Occipital lobe (tissue), 2 donors: ENCODE results near the gene SPECC1L. TPM values are rescaled to one million over a fixed set of nuclear protein-coding genes. Genes with fewer than 3 reads are reported as not detected.
"Not testable (repeated sequence)": the region's sequence is repeated elsewhere in the genome, so short reads cannot be mapped to it uniquely, and the experiment has no call there.

Source experiments
- DNase-seq: peaks from one replicate; lab custom pipeline; 2025; lab: John Stamatoyannopoulos, UW
- total RNA-seq: library from RNA; depleted of rRNA; stranded (reverse); fragments of >200 nt; gene quantifications from one replicate; pipeline ENCODE4 v1.2.3, GENCODE V29; 2014

Gene SPECC1L
- total RNA-seq, 1 donor from 2014 or later, result 49.0 TPM

DNA sequence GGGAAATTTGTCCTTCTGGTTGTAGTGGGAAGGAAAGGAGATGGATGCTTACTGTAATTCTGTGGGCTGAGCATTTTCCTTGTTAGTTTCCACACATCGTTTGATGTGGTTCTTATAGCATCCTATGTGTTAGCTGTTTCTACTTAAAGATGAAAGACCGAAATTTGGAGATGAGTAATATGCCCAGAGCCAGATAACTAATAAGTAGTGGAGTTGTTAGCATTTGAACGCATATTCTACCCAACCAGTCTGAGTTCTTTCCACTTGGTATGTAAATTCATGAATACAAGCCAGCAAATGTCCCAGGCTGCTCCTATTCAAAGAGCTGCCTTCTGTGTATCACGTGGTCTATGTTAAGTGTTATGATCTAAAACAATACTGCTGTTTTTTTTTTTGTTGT is 14.6 kb downstream of the SPECC1L start:
- no peak for DNase-seq

DNA sequence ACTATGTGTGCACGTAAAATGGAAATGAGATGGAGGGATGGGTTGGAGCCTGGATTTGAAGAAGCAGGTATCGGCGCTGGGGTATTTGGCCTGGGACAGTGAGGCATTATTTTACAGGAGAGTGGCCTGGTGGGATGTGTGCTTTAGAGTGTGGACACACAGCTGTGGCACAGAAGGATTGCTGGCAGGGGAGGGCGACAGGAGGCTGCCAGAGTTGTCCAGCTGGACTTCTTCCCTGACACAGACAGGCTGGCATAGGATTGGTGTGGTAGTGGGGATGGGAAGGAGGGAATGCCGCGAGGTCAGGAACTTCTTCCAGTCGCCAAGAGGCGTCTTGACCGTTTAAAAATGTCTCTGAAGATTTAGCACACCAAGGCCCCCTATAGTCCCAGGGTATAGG is 16.6 kb downstream of the SPECC1L start:
- not testable (repeated sequence) for DNase-seq

DNA sequence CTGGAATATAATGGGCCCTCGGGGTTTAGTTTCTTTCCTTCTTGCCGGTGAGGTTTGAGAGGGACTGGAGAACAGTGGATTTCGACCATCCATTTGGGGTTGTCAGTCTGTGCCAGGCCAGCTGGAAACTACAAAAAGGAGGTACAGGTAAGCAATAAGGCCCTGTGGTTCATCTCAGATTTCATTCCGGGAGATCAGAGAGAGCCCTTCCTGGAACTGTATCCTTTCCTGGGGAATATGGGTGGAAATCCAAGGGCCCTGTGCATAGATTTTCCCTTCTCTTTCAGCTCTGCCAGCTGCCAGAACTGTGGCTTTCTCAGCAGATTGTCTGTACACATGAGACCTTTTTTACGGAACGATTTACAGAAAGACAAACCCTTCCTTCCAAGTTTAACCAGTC is 17.2 kb downstream of the SPECC1L start:
- not testable (repeated sequence) for DNase-seq

DNA sequence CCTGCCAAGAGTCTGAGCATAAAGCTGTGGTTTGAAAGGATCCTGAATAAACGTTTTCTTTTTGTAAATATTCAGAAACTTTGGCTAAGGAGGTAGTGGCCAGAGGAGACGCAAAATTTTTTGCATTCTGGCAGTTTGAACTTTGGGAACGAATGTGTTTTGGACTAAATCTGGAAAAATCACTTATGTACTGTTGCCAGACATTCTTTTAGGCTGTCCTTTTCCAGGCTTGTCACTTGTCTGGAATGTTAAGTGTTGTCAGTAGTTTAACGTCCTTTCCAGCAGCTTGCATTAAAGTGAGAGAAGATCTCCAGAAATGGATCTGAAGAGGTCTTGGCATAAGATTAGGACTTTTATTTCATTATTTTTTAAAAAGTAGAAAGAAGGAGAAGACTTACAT is 18.5 kb downstream of the SPECC1L start:
- DNase-seq, result no peak

DNA sequence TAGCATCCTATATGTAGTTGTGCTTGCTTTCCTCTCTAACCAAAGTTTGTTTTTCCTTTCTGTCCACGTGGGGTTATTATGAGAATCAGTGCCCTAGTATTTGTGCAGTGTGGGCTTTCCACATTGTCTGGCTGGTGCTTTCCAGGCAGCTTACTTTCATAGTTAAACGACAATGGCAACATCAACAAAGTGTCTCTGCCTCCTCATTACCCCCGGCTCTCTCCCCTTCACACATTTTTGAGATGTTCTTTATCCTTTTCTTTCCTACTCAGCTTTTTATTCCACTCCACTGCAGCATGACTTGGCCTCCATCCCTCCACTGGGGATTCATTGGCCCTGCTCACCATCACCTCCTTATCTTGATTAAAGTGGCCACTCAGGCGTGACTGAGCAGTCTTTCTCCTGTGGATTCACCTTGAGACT is 19.1 kb downstream of the SPECC1L start:
- DNase-seq, result no peak

DNA sequence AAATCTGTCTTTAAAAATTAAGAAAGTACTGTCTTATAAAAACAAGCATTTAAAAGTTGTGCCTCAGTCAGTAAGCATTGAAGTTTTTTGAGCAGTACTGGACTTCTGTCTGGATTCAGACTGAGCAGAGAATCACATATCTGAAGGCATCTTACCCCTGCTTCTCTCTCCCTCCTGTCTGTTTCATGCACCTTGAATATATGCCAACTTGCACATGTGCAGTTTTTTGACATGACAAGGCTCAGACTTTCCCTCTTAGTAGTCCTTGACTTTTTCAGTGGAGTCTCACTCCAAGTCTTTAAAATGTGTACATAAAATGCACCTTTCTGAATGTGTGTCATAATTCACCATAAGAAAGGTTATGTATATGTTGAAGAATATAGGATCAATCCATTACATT is 19.8 kb downstream of the SPECC1L start:
- no peak for DNase-seq

DNA sequence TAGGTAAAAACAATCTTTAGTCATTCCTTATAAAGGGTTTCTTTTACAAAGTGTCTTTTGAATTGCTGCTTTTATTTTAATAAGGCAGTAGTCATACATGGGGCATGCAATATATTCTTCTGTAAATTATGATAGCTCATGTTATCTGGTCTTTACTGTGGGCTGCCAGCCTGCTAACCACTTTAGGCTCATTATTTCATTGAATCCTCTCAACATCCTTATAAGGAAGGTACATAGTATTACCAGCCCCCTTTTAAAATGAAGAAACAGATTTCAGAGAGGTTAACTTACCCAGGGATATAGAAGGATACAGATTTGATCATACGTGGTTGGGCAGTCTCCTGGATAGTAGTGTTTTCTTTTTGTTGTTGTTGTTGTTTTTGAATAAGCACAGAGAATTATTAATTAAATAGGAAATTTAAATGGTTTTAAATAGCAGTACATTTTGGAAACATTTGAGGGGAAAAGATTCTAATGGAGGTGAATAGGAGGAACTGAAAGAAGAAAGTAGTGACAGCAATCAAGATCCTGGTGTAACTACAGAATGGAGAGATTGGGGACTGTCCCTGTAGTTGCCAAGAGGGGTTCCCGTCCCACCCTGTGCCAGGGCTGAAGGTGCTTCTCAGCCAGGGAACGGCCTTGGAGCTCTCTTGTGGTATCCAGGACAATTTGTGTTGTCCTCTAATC is 21.0 kb downstream of the SPECC1L start:
- no peak for DNase-seq

DNA sequence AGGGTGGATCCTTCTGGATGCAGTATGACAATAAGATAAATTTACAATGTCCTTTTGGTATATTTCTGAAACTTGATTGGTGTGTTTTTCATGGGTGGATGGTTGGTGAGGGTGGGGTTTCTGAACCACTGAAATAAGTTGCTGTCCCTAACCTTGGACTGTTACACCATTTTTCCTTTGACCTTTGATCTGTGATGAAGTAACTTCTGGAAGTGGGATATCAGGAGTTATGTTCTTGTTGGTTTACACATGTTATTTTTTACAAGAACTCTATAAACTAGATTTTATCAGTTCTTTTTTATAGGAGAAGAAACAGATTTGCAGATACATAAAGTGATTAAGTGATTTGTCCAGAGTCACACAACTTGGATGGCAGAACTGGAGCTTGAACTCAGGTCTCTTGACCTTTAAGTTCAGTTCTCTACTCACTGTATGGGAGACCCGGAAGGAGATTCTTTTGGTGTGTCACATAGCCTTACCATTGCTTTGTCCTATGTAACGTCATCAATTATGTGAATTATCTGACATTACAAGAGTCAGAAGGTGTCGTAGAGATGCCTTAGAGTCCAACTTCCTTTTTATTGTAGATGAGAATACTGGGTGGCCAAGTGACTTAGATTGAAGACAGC is 21.7 kb downstream of the SPECC1L start:
- not testable (repeated sequence) for DNase-seq

DNA sequence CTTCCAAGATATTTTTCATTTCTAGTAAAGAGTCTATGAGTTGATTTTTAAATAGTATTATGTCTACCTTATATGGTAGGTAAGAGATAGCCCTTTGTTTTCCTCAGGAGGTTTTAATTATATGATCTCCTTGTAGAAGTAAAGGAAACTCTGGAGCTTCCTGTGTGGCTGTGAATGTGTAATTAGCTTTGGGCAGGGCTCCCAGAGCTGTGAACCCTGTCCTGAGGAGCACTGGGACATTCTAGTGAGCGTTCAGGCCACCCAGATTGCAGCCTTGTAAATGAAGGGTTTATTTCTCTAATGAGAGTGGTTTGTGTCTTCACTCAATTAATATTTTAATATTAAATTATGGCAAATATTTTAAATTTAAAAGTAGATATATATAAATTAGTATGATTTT is 24.3 kb downstream of the SPECC1L start:
- not testable (repeated sequence) for DNase-seq

DNA sequence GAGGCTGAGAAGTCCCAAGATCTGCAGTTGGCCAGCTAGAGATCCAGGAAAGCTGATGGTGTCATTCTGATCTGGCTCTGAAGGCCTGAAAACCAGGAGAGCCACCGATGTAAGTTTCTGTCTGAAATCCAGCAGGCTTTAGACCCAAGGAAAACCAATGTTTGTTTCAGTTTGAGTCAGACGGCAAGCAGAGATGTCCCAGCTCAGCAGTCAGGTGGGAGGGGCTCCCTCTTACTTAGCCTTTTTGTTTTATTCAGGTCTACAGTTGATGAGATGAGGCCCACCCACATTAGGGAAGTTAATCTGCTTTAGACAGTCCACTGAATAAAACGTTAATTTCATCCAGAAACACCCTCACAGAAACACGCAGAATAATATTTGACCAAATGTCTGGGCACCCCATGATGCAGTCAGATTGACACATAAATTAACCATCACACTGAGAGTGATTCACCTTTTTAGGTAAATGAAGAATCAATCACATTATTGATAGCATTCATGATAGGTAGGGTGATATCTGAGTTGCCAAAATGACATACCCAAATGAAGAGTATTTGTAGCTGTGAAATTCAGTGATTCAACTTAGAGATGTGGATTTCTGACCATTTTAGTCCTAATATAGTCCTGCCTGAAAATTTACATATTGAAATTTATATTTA is 28.0 kb downstream of the SPECC1L start:
- DNase-seq, result not testable (repeated sequence)

DNA sequence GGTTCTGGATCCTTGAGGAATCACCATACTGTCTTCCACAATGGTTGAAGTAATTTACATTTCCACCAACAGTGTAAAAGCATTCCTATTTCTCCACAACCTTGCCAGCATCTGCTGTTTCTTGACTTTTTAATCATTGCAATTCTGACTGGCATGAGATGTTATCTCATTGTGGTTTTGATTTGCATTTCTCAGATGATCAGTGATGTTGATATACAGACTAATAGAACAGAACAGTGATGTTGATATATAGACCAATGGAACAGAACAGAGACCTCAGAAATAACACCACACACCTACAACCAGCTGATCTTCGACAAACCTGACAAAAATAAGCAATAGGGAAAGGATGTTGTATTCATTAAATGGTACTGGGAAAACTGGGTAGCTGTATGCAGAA is 29.9 kb downstream of the SPECC1L start:
- DNase-seq, result not testable (repeated sequence)

DNA sequence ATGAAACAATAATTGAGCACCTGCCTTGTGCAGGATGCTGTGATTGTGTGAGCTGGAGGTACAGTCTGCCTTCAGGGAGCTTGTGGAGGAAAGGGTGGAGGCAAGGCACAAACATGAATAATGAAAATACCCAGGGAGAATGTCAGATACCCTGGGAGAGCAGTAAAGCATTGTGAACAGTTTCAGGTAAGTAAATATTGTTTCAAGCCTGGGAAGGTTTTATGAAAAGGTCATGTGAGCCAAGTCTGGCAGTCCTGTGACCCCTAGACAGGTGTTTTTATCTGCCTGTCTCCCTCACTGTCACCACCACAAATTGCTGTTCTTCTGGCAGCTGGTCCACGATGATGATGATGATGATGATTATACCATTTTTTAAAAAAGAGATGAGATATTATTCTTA is 32.0 kb downstream of the SPECC1L start:
- DNase-seq, result no peak

DNA sequence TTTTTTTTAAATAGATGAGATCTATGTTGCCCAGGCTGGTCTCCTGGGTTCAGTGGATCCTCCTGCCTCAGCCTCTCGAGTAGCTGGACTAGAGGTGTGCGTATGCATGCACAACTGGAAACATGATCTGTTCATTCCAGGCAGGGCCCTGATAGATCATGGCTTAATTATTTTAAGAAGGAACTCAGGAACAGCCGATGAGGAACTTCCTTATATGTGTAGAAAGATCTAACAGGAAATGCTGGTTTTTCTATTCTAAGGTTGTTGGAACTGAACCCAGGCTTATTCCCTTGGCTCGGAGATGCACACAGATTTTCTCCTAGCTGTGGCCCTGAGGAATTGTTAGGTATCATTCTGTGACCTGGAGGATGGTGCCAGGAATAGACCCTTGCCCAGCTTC is 32.4 kb downstream of the SPECC1L start:
- DNase-seq, result no peak

DNA sequence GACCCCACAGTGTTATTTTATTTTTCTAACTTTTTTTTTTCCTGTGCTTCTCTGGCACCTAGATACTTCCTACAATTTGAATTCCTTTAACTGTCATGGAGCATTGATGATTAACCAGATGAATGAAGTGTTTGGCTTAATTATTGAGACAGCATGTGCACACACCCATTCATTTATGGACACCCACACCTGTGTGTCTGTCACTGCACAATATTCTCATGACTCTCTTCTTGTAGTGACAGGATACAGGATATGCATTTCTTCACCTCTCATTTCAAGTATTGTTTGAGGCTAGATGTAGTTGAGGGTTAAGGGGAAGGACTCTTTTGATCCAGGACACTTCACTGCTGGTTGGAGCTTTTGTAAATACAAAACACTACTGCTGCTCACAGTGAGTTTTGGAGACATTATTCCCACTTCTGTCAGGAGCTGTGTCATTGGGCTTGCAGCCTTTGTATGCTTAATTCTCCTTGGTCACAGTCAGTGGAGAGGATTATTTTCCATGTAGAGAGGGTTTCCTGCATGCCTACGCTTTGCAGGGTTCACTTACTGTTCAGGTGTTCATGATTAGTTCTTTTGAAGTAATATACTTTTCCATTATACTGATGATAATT is 33.5 kb downstream of the SPECC1L start:
- DNase-seq, result no peak

DNA sequence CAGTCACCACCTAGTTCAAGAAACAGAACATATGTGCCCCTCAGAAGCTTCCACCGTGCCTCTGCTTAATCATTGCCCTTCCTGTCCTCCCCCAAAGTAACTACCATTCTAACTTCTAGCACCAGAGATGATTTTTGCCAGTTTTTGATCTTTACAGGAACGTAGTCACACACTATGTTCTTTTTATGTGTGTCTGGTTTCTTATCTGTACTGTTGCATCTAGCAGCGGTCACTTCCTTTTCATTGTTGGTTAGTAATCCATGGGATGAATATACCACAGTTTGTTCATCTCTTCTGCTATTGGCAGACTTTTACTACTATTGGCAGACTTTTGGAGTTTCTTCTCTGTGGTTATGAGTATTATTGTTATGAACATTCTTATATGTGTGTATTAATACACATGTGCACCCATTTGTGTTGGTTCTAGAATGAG is 34.6 kb downstream of the SPECC1L start:
- DNase-seq, result no peak

DNA sequence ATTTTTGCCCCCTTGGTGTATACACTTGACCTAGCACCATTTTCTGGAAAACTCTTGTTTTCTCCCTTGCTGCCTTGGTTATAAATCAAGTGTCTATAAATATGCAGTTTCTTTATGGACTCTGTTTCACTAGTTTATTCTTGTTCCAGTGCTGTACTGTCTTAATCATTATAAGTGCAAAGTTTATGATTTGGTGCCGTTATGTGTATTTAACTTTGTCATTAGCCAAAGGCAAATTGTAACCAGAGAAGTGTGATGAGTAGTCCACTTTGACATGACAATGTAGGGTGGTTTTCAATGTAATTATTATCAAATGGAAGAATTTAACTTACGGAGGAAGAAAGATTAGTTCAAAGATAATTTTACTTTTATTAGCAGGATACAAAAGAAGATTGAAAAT is 40.3 kb downstream of the SPECC1L start:
- DNase-seq, result no peak

DNA sequence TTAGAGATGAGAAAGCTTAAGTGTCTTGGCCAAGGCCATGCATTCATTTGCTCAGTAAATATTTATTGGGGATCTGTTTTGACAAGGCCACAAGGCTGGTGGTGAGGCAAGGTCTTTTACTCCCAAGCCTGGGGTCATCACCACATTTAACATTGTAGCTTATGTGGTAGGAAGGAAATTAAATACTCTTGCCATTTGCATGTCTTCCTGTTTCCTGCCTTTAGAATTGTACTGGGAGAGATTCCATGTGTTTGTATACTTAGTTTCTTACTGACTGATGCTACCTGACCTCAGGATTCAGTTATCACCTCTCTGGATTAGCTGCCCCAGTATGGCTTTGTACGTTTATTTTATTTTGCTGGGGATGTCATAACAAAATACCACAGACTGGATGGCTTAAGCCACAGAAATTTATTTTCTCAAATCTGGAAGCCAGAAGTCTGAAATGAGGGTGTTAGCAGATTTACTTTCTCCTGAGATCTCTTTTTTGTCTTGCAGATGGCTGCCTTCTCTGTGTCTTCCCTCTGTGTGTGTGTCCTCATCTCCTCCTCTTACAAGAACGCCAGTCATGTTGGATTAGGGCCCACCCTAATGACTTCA is 44.8 kb downstream of the SPECC1L start:
- DNase-seq, result no peak

DNA sequence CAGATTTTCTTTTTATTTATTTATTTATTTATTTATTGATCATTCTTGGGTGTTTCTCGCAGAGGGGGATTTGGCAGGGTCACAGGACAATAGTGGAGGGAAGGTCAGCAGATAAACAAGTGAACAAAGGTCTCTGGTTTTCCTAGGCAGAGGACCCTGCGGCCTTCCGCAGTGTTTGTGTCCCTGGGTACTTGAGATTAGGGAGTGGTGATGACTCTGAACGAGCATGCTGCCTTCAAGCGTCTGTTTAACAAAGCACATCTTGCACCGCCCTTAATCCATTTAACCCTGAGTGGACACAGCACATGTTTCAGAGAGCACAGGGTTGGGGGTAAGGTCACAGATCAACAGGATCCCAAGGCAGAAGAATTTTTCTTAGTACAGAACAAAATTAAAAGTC is 45.6 kb downstream of the SPECC1L start:
- DNase-seq, result not testable (repeated sequence)

DNA sequence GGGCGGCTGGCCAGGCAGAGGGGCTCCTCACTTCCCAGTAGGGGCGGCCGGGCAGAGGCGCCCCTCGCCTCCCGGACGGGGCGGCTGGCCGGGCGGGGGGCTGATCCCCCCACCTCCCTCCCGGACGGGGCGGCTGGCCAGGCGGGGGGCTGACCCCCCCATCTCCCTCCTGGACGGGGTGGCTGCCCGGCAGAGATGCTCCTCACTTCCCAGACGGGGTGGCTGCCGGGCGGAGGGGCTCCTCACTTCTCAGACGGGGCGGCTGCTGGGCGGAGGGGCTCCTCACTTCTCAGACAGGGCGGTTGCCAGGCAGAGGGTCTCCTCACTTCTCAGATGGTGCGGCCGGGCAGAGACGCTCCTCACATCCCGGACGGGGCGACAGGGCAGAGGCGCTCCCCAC is 46.9 kb downstream of the SPECC1L start:
- not testable (repeated sequence) for DNase-seq

DNA sequence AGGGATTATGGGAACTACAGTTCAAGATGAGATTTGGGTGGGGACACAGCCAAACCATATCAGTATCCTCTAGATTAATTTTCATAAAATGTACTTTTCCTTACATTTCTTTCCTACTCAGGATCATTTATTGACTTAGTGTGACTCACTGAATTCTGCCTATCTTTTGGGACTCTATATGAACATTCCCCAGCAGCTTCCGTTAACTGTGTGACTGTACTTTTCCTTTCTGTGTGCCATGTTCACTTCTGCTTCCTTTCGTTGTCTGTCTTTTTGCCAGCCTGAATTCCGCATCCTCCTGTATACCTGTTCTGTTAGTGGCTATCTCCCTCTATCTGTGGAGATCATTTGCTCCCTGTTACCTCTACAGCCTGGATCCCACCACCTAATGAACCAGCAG is 48.8 kb downstream of the SPECC1L start:
- no peak for DNase-seq

DNA sequence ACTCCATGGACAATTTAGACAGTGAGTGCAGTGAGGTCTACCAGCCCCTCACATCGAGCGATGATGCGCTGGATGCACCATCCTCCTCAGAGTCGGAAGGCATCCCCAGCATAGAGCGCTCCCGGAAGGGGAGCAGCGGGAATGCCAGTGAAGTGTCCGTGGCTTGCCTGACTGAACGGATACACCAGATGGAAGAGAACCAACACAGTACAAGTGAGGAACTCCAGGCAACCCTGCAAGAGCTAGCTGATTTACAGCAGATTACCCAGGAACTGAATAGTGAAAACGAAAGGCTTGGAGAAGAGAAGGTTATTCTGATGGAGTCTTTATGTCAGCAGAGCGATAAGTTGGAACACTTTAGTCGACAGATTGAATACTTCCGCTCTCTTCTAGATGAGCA is 51.4 kb downstream of the SPECC1L start:
- DNase-seq, result no peak

DNA sequence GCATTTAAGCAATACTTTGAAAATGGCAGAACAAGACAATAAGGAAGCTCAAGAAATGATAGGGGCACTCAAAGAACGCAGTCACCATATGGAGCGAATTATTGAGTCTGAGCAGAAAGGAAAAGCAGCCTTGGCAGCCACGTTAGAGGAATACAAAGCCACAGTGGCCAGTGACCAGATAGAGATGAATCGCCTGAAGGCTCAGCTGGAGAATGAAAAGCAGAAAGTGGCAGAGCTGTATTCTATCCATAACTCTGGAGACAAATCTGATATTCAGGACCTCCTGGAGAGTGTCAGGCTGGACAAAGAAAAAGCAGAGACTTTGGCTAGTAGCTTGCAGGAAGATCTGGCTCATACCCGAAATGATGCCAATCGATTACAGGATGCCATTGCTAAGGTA is 51.9 kb downstream of the SPECC1L start:
- no peak for DNase-seq
